ENCODE results near the gene INTS12.

- TF ChIP-seq, protein P1, sequence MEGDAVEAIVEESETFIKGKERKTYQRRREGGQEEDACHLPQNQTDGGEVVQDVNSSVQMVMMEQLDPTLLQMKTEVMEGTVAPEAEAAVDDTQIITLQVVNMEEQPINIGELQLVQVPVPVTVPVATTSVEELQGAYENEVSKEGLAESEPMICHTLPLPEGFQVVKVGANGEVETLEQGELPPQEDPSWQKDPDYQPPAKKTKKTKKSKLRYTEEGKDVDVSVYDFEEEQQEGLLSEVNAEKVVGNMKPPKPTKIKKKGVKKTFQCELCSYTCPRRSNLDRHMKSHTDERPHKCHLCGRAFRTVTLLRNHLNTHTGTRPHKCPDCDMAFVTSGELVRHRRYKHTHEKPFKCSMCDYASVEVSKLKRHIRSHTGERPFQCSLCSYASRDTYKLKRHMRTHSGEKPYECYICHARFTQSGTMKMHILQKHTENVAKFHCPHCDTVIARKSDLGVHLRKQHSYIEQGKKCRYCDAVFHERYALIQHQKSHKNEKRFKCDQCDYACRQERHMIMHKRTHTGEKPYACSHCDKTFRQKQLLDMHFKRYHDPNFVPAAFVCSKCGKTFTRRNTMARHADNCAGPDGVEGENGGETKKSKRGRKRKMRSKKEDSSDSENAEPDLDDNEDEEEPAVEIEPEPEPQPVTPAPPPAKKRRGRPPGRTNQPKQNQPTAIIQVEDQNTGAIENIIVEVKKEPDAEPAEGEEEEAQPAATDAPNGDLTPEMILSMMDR (IDR thresholded peaks at IDR 0.05): no peak
- TF ChIP-seq POLR2A (IDR thresholded peaks at IDR 0.05): no peak
Measured at GRCh38 chr4:105709081-105709450, 577 bp upstream of the INTS12 start.

All from uterus (tissue), 2 donors.